GM21825 (cell line): ENCODE measurements around the gene DNAJC21.
"Not testable (repeated sequence)": the region's sequence is repeated elsewhere in the genome, so short reads cannot be mapped to it uniquely, and the experiment has no call there.

Experiments
- ATAC-seq: cut with Tn5 transposase; IDR thresholded peaks from one replicate; pipeline ENCODE4 v1.9.1; 2021; ENCODE audit warnings: mild to moderate bottlenecking, moderate library complexity; ENCODE audit not compliant: unreplicated experiment

DNAJC21 gene

GRCh38 chr5:34923256-34923655 lies 6.1 kb upstream of the DNAJC21 start:
- not testable (repeated sequence) for ATAC-seq

- peak; percentile 60 for ATAC-seq
These were observed 5.5 kb upstream of the DNAJC21 start for GRCh38 chr5:34923694-34924461.

GRCh38 chr5:34924462-34924765 lies 4.9 kb upstream of the DNAJC21 start:
- ATAC-seq: no peak

GRCh38 chr5:34926318-34926888 lies 3.0 kb upstream of the DNAJC21 start:
- ATAC-seq: no peak

GRCh38 chr5:34927785-34928184 lies 1.6 kb upstream of the DNAJC21 start:
- no peak for ATAC-seq

- ATAC-seq: no peak
These were observed 1.1 kb upstream of the DNAJC21 start for GRCh38 chr5:34928267-34928666.

GRCh38 chr5:34929720-34930461 lies 532 bp downstream of the DNAJC21 start:
- ATAC-seq: peak; percentile 73

- no peak for ATAC-seq
These were observed 1.1 kb downstream of the DNAJC21 start for GRCh38 chr5:34930462-34930844.

- ATAC-seq: no peak
These were observed 1.5 kb downstream of the DNAJC21 start for GRCh38 chr5:34930870-34931269.

- no peak for ATAC-seq
These were observed 3.6 kb downstream of the DNAJC21 start for GRCh38 chr5:34932947-34933346.

GRCh38 chr5:34941936-34942335 lies 12.6 kb downstream of the DNAJC21 start:
- ATAC-seq: no peak

- ATAC-seq: no peak
These were observed 14.7 kb downstream of the DNAJC21 start for GRCh38 chr5:34944044-34944443.

- no peak for ATAC-seq
These were observed 15.2 kb downstream of the DNAJC21 start for GRCh38 chr5:34944460-34945047.

- ATAC-seq: no peak
These were observed 28.0 kb downstream of the DNAJC21 start for GRCh38 chr5:34957321-34957720.

GRCh38 chr5:34957857-34958690 lies 28.7 kb downstream of the DNAJC21 start:
- no peak for ATAC-seq

GRCh38 chr5:34959323-34959722 lies 30.0 kb downstream of the DNAJC21 start:
- peak; percentile 97 for ATAC-seq

- no peak for ATAC-seq
These were observed 38.2 kb downstream of the DNAJC21 start for GRCh38 chr5:34967540-34967939.

GRCh38 chr5:34968258-34968657 lies 38.9 kb downstream of the DNAJC21 start:
- no peak for ATAC-seq

- no peak for ATAC-seq
These were observed 41.2 kb downstream of the DNAJC21 start for GRCh38 chr5:34970552-34970951.

GRCh38 chr5:34971655-34972054 lies 42.3 kb downstream of the DNAJC21 start:
- ATAC-seq: not testable (repeated sequence)

GRCh38 chr5:34976347-34976746 lies 47.0 kb downstream of the DNAJC21 start:
- ATAC-seq: no peak
